HepG2 (cell line): ENCODE measurements around the gene ACAA2. TPM values are rescaled to one million over a fixed set of nuclear protein-coding genes. Genes with fewer than 3 reads are reported as not detected.

Experiments
- ATAC-seq: fragments of 200-7000 bp; cut with Tn5 transposase; 3 replicates; pipeline ENCODE4 v1.9.1; 2020; ENCODE audit warnings: mild to moderate bottlenecking, moderate library complexity
- BruUV-seq: library from RNA; stranded (reverse); fragments of 400-500 nt; replicated peaks from 2 replicates; lab custom pipeline; 2021; lab: Mats Ljungman, UMichigan
- CTCF ChIA-PET: fragments of 300-600 bp; formaldehyde crosslinking; extraction: SDS; loops from one replicate; lab custom pipeline; 2021; ENCODE audit warnings: low total read pairs, inconsistent platforms, low intra/inter-chr PET ratio; lab: Yijun Ruan, JAX
- POLR2A ChIA-PET: fragments of 350-600 bp; sonication (Branson Sonifier 250); formaldehyde crosslinking; loops from one replicate; lab custom pipeline; 2020; ENCODE audit warnings: antibody characterized with exemption, inconsistent platforms; lab: Yijun Ruan, JAX
- DNase-seq: peaks from one replicate; pipeline ENCODE4 v3.0.0-alpha.2; 2015; ENCODE audit warnings: low spot score
- FAIRE-seq: peaks from 3 replicates; lab custom pipeline; 2011; peaks lifted over from hg19 to GRCh38; lab: Jason Lieb, UNC
- H2AFZ ChIP-seq: one replicate; pipeline ENCODE4 v1.6.1; 2011; ENCODE audit warnings: low read length, inconsistent platforms
- H3K27ac ChIP-seq: fragments of 300-600 bp; 3 replicates; pipeline ENCODE4 v1.8.0; 2011; ENCODE audit warnings: mixed run types, mild to moderate bottlenecking, mixed read lengths, low read length, inconsistent platforms; ENCODE audit not compliant: insufficient read depth; ENCODE audit errors: extremely low read length
- H3K27me3 ChIP-seq, 2 experiments: fragments of 200-600 bp in 1 of 2; 2 replicates in 1 of 2; 3 replicates in 1 of 2; pipeline versions ENCODE4 v1.6.0 to v1.8.0; 2011; ENCODE audit warnings: low read length in 2 of 2, mild to moderate bottlenecking in 2 of 2, moderate library complexity in 2 of 2, inconsistent platforms in 1 of 2; ENCODE audit not compliant: insufficient read depth in 2 of 2, control insufficient read depth in 1 of 2
- H3K36me3 ChIP-seq, 2 experiments: fragments of 200-600 bp in 1 of 2; replicated peaks in 1 of 2; 2 replicates in 1 of 2; 3 replicates in 1 of 2; pipeline versions ENCODE4 v1.5.1 to v1.8.0; 2011; ENCODE audit warnings: low read length in 2 of 2, inconsistent platforms in 1 of 2; ENCODE audit not compliant: insufficient read depth in 2 of 2, control insufficient read depth in 1 of 2
- H3K4me1 ChIP-seq: 2 replicates; pipeline ENCODE4 v1.5.1; 2012; ENCODE audit warnings: low read length, inconsistent platforms; ENCODE audit not compliant: insufficient read depth
- H3K4me2 ChIP-seq: 2 replicates; pipeline ENCODE4 v1.6.0; 2011; ENCODE audit warnings: low read depth, low read length, inconsistent platforms
- H3K4me3 ChIP-seq, 3 experiments: fragments of 200-600 bp in 1 of 3; sonication (generic), shearing (Covaris generic) in 1 of 3; replicated peaks in 1 of 3; 2 replicates each; pipeline ENCODE4 v1.5.1; 2011 to 2016; ENCODE audit warnings: low read length in 3 of 3, inconsistent platforms in 2 of 3, low read depth in 2 of 3, mild to moderate bottlenecking in 2 of 3, control low read depth in 1 of 3, mixed read lengths in 1 of 3; ENCODE audit not compliant: insufficient read depth in 1 of 3
- H3K79me2 ChIP-seq: one replicate; pipeline ENCODE4 v1.6.1; 2011; ENCODE audit warnings: low read length, inconsistent platforms; ENCODE audit not compliant: insufficient read depth
- H3K9ac ChIP-seq: 2 replicates; pipeline ENCODE4 v1.6.0; 2011; ENCODE audit warnings: mild to moderate bottlenecking, low read depth, low read length, inconsistent platforms; ENCODE audit not compliant: insufficient read depth
- H3K9me3 ChIP-seq: 2 replicates; pipeline ENCODE4 v1.5.1; 2012; ENCODE audit warnings: mild to moderate bottlenecking, low read length
- H4K20me1 ChIP-seq: 2 replicates; pipeline ENCODE4 v1.6.0; 2011; ENCODE audit warnings: inconsistent platforms, mild to moderate bottlenecking, low read length, moderate library complexity; ENCODE audit not compliant: insufficient read depth
- IRX3 ChIP-seq: sonication (generic); formaldehyde crosslinking; IDR thresholded peaks from 2 replicates; pipeline ENCODE4 v1.8.1; 2023; ENCODE audit warnings: mild to moderate bottlenecking, low read depth, missing genetic modification reagents, borderline replicate concordance
- MEF2D ChIP-seq: sonication (generic); formaldehyde crosslinking; IDR thresholded peaks from 2 replicates; pipeline ENCODE4 v1.5.1; 2020; ENCODE audit warnings: mild to moderate bottlenecking, missing genetic modification reagents
- RBAK ChIP-seq: sonication (generic); formaldehyde crosslinking; IDR thresholded peaks from 2 replicates; pipeline ENCODE4 v1.5.1; 2020; ENCODE audit warnings: mild to moderate bottlenecking, missing genetic modification reagents
- SATB2 ChIP-seq: sonication (generic); formaldehyde crosslinking; IDR thresholded peaks from 2 replicates; pipeline ENCODE4 v1.5.0; 2020; ENCODE audit warnings: missing genetic modification reagents
- SMC3 ChIP-seq: IDR thresholded peaks from 2 replicates; pipeline ENCODE4 v1.6.1; 2011; ENCODE audit warnings: low read length, improper control_type of control experiment
- TRIM24 ChIP-seq: sonication (generic); formaldehyde crosslinking; IDR thresholded peaks from 2 replicates; pipeline ENCODE4 v1.8.0; 2022; ENCODE audit warnings: mild to moderate bottlenecking, missing genetic modification reagents
- ZFP1 ChIP-seq: IDR thresholded peaks from 2 replicates; pipeline ENCODE4 v1.6.1; 2016
- ZNF607 ChIP-seq: sonication (generic); formaldehyde crosslinking; IDR thresholded peaks from 2 replicates; pipeline ENCODE4 v1.5.1; 2020; ENCODE audit warnings: missing genetic modification reagents, mild to moderate bottlenecking, borderline replicate concordance
- WGBS: methylation state at CpG from one replicate; pipeline ENCODE4 v1.1.6; 2017; ENCODE audit warnings: low lambda C conversion rate; 5-methylcytosine and 5-hydroxymethylcytosine counted together
- in situ Hi-C: cut with HindIII; loops from 2 replicates; pipeline ENCODE4 v1.10.0; 2017; ENCODE audit warnings: low pct_unique_long_range_greater_than_20kb; ENCODE audit not compliant: extremely low pct_ligation_motif_present
- intact Hi-C: fragments of 100-400 bp; cut with micrococcal nuclease; formaldehyde crosslinking; loops from one replicate; pipeline ENCODE4 v1.10.0; 2022; ENCODE audit not compliant: unreplicated experiment
- polyA plus RNA-seq, 8 experiments: library from polyadenylated mRNA; depleted of rRNA in 3 of 8; stranded (reverse) in 7 of 8; unstranded in 1 of 8; fragments of >200 nt; fragmentation: Illumina TruSeq in 4 of 8; extraction: Trizol in 4 of 8; gene quantifications; 2 replicates each; pipeline versions ENCODE4 v1.2.1 to v1.2.3, GENCODE V29; 2011 to 2016; ENCODE audit warnings: low read depth in 4 of 8, missing spikeins in 1 of 8, mixed read lengths in 1 of 8; ENCODE audit not compliant: insufficient read depth in 1 of 8
- total RNA-seq, 5 experiments: library from RNA; depleted of rRNA; stranded (reverse); fragments of >200 nt; fragmentation: Illumina TruSeq; extraction: Trizol; gene quantifications; 2 replicates each; pipeline ENCODE4 v1.2.3, GENCODE V29; 2016; ENCODE audit warnings: low read depth in 1 of 5
- TF ChIP-seq, protein P1 (sequence below): sonication (generic); formaldehyde crosslinking; IDR thresholded peaks from 2 replicates; pipeline ENCODE4 v1.4.0; 2020; ENCODE audit warnings: missing genetic modification reagents, borderline replicate concordance
- TF ChIP-seq, protein P2 (sequence below): IDR thresholded peaks from 2 replicates; pipeline ENCODE4 v1.6.1; 2016; ENCODE audit warnings: low read depth
- TF ChIP-seq, protein P3 (sequence below): IDR thresholded peaks from 2 replicates; pipeline ENCODE4 v1.6.1; 2016
- TF ChIP-seq, protein P4 (sequence below): sonication (generic); formaldehyde crosslinking; IDR thresholded peaks from 2 replicates; pipeline ENCODE4 v1.5.1; 2020; ENCODE audit warnings: missing genetic modification reagents, mild to moderate bottlenecking, borderline replicate concordance
- TF ChIP-seq, protein P5 (sequence below): sonication (generic); formaldehyde crosslinking; conservative IDR thresholded peaks from 2 replicates; pipeline ENCODE4 v1.8.0; 2022; ENCODE audit warnings: low read depth, missing genetic modification reagents
- TF ChIP-seq, protein P6 (sequence below): sonication (generic); formaldehyde crosslinking; IDR thresholded peaks from 2 replicates; pipeline ENCODE4 v1.5.1; 2020; ENCODE audit warnings: mild to moderate bottlenecking, missing genetic modification reagents, borderline replicate concordance

The ACAA2 gene
- total and polyA plus RNA-seq, 2 of the 13 experiments (the other 11 are each of a cell fraction or from before 2014, with no cell fraction given): 51.6 to 182 TPM

DNA sequence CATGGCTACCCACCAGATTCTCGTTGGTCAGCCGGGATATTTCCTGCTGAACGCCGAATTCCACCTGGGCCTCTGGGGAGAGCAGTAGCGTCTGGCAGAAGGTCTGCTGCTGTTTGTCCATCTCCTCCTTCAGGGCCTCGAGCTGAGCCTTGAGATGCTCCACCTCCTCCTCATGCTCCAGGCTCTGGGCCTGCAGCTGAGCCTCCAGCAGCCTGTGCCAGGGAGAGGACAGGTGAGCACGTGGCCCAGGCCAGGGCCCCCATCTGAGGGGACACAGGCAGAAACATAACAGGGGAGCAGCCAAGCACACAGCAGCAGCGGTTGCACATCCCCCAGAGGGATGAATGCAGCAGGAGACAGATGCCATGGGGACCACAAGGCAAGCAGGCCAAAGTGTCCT, 40.1 kb upstream of the ACAA2 start:
- intact Hi-C loops (no loop called here), in situ Hi-C loops (no loop called here)
- Histone ChIP-seq H3K79me2 (no peaks in the 10 kb centered on the region), H4K20me1 (no peaks in the 10 kb centered on the region), H3K4me2 (no peak overlapping the region), H3K4me1 (peaks cover 15% of the 10 kb centered on the region), H3K27ac (no peak overlapping the region), H3K27me3 (no peaks in the 10 kb centered on the region), H3K9ac (no peak overlapping the region), H2AFZ (no peak overlapping the region), H3K9me3 (no peaks in the 10 kb centered on the region), H3K4me3 (no peak overlapping the region), H3K36me3 (peaks cover 2 to 14% of the 10 kb centered on the region in 2 experiments; a peak in 1 of 5 replicates)
- FAIRE-seq (no peak), DNase-seq (no peak), ATAC-seq (no peak)
- POLR2A ChIA-PET: no interaction called here
- 97% methylated on average over 7 of the region's 8 CpGs for WGBS
- BruUV-seq: no TSS peak
- CTCF ChIA-PET: no interaction called here
- TF ChIP-seq TRIM24 (no peak), IRX3 (CRISPR knock-in tag) (no peak), SATB2 (CRISPR knock-in tag) (no peak), ZFP1 (CRISPR knock-in tag) (no peak), MEF2D (no peak), SMC3 (no peak), ZNF607 (CRISPR knock-in tag) (no peak), RBAK (no peak)
- TF ChIP-seq, protein P1, sequence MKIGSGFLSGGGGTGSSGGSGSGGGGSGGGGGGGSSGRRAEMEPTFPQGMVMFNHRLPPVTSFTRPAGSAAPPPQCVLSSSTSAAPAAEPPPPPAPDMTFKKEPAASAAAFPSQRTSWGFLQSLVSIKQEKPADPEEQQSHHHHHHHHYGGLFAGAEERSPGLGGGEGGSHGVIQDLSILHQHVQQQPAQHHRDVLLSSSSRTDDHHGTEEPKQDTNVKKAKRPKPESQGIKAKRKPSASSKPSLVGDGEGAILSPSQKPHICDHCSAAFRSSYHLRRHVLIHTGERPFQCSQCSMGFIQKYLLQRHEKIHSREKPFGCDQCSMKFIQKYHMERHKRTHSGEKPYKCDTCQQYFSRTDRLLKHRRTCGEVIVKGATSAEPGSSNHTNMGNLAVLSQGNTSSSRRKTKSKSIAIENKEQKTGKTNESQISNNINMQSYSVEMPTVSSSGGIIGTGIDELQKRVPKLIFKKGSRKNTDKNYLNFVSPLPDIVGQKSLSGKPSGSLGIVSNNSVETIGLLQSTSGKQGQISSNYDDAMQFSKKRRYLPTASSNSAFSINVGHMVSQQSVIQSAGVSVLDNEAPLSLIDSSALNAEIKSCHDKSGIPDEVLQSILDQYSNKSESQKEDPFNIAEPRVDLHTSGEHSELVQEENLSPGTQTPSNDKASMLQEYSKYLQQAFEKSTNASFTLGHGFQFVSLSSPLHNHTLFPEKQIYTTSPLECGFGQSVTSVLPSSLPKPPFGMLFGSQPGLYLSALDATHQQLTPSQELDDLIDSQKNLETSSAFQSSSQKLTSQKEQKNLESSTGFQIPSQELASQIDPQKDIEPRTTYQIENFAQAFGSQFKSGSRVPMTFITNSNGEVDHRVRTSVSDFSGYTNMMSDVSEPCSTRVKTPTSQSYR: no peak
- TF ChIP-seq, protein P2, sequence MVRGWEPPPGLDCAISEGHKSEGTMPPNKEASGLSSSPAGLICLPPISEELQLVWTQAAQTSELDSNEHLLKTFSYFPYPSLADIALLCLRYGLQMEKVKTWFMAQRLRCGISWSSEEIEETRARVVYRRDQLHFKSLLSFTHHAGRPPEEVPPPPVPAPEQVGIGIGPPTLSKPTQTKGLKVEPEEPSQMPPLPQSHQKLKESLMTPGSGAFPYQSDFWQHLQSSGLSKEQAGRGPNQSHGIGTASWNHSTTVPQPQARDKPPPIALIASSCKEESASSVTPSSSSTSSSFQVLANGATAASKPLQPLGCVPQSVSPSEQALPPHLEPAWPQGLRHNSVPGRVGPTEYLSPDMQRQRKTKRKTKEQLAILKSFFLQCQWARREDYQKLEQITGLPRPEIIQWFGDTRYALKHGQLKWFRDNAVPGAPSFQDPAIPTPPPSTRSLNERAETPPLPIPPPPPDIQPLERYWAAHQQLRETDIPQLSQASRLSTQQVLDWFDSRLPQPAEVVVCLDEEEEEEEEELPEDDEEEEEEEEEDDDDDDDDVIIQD (CRISPR knock-in tag): no peak
- TF ChIP-seq, protein P3, sequence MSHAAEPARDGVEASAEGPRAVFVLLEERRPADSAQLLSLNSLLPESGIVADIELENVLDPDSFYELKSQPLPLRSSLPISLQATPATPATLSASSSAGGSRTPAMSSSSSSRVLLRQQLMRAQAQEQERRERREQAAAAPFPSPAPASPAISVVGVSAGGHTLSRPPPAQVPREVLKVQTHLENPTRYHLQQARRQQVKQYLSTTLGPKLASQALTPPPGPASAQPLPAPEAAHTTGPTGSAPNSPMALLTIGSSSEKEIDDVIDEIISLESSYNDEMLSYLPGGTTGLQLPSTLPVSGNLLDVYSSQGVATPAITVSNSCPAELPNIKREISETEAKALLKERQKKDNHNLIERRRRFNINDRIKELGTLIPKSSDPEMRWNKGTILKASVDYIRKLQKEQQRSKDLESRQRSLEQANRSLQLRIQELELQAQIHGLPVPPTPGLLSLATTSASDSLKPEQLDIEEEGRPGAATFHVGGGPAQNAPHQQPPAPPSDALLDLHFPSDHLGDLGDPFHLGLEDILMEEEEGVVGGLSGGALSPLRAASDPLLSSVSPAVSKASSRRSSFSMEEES: no peak
- TF ChIP-seq, protein P4, sequence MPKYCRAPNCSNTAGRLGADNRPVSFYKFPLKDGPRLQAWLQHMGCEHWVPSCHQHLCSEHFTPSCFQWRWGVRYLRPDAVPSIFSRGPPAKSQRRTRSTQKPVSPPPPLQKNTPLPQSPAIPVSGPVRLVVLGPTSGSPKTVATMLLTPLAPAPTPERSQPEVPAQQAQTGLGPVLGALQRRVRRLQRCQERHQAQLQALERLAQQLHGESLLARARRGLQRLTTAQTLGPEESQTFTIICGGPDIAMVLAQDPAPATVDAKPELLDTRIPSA: no peak
- TF ChIP-seq, protein P5, sequence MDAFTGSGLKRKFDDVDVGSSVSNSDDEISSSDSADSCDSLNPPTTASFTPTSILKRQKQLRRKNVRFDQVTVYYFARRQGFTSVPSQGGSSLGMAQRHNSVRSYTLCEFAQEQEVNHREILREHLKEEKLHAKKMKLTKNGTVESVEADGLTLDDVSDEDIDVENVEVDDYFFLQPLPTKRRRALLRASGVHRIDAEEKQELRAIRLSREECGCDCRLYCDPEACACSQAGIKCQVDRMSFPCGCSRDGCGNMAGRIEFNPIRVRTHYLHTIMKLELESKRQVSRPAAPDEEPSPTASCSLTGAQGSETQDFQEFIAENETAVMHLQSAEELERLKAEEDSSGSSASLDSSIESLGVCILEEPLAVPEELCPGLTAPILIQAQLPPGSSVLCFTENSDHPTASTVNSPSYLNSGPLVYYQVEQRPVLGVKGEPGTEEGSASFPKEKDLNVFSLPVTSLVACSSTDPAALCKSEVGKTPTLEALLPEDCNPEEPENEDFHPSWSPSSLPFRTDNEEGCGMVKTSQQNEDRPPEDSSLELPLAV: no peak
- TF ChIP-seq, protein P6, sequence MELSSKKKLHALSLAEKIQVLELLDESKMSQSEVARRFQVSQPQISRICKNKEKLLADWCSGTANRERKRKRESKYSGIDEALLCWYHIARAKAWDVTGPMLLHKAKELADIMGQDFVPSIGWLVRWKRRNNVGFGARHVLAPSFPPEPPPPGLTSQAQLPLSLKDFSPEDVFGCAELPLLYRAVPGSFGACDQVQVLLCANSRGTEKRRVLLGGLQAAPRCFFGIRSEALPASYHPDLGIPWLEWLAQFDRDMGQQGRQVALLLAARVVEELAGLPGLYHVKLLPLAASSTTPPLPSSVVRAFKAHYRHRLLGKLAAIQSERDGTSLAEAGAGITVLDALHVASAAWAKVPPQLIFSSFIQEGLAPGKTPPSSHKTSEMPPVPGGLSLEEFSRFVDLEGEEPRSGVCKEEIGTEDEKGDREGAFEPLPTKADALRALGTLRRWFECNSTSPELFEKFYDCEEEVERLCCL: no peak
